GM19395 (cell line): ENCODE data around the gene GALNS.

Source experiments
- ATAC-seq: cut with Tn5 transposase; IDR thresholded peaks from one replicate; pipeline ENCODE4 v1.9.1; 2021; ENCODE audit warnings: mild to moderate bottlenecking, moderate library complexity; ENCODE audit not compliant: unreplicated experiment

GALNS gene

DNA sequence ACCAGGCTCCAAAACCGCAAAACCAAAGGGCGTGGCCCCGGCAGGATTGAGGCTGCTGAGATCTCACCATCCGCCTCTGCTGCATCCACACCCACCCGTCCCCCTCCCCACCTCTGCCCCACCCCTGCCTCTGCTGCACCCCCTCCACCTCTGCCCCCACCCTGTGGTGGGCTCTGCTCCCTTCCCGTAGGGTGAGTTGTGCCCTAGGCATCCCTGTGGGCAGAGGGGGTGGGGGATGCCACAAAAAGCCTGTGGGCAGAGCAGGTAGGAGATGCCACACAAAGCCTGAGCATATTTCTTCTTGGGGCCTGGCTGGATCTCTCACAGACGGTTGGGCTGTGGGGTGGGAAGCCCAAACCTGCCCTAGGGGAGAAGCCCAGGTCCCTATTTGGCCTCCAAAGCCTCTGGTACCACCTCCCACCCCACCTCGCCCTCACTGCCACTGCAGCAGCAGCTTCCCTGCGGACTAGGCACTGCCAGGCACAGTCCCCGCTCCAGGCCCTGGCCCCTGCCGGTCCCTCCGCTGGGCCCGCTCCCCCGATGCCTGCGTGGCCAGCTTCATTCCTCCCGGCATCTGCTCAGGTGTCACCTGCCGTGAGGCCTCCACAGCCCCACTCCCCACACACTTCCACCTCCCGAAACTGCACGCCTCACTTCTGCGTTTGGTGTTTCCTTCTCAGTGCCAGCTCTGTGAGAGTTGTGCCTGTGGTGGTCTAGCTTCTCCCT, 21.0 kb upstream of the GALNS start:
- no peak for ATAC-seq

DNA sequence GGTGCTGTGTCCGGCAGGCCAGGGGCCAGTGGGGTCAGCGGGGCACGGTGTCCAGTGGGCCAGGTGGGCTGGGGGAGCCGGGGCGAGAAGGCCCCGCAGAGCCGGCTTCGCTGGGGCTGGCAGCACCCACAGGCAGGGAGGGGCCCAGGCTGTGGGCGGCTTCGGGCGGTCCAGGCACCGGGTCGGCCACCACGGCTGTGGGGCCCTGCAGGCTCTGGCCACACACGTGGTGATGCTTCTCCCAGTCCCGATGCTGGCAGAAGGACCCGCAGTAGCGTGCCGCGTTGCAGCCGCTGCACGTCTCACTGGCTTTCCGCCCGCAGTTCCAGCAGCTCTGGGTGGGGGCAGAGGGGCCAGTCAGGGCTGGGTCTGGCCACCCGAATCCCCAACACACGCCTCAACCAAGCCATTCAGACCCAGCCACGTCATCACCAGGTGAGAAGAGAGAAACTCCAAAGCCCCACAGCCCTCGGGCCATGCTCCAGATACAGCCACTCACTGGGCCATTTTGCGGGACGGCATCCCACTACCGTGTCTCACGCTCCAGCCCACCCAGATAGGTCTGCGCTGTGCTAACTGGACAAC, 20.3 kb upstream of the GALNS start:
- no peak for ATAC-seq

DNA sequence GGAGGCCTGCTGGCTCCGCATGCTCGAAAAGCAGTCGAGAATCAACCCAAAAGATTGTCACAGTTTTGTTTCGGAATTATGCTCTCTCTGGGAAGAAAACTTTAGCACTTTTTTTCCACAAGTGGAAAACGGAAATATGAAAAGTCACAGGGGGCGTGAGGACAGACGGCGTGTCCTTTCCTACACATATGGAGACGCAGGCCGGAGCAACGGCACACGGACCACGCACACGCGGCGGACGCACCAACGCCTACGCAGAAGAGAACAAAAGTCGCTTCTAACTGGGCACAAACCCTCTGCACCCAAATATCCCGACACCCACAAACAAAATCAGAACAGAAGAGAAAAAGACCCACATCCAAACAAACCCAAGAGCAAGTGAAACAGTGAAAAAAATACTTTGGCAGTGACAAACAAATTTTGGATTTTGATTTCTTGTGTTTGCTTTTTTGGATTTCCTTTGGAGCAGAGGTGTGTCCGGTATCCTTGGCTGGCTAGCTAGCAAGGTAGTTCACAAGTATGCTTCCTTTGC, 19.0 kb upstream of the GALNS start:
- ATAC-seq, result no peak

DNA sequence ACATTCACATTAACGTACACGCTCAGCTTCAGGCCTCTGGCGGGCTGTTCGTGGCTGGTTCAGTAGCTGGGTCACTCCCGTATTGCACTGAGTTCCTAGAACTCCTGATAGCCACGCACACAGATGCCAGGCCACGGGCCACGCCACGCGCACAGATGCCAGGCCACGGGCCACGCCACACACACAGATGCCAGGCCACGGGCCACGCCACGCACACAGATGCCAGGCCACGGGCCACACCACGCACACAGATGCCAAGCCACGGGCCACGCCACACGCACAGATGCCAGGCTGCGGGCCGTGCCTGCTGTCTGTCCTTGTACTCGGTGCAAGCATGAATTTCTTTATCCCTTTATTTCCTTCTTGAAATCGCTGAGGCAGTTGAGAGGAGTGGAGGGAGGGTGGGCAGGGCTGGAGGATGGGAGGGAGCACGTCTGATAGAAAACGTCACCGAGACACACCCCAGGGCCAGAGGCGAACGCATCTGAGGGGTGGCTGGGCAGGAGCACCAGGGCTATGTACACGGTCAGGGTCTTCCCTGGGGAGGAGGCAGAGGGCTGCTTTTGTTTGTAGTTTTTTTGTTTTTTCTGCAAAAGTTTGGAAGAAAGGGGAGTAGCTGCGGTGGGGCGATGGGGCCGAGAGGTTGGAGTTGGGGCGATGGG, 18.3 kb upstream of the GALNS start:
- no peak for ATAC-seq

DNA sequence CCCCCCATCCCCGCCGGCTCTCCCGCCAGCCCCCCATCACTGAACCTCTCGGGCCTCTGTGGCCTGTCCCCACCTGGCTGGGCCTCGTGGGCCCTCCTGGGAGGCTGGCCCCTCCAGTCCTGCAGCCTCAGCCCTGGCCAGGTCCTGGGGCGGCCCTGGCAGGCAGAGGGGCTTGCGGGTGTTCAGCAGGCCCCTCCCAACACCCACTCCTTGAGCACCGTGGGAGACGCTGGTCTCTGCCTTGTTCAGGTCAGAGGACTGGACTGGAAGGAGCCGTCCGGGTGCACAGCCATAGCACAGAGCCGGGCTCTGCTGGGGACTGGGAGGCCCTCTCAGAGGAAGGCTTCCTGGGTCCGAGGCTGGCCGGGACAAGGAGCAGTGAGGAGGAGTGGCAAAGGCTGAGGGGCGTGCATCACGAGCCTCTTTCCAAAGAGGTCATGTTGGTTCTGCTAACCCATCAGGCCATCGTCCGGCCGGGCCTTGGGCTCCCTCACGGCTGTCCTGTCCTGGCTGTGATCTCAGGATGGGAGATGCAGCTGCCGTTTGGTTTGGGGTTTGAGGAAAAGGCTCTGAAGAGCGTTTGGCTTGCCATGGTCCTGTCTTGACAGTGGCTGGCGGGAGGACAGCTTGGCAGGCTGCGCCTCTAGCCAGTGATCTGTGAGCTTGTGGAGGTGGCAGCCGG, 16.0 kb upstream of the GALNS start:
- no peak for ATAC-seq

DNA sequence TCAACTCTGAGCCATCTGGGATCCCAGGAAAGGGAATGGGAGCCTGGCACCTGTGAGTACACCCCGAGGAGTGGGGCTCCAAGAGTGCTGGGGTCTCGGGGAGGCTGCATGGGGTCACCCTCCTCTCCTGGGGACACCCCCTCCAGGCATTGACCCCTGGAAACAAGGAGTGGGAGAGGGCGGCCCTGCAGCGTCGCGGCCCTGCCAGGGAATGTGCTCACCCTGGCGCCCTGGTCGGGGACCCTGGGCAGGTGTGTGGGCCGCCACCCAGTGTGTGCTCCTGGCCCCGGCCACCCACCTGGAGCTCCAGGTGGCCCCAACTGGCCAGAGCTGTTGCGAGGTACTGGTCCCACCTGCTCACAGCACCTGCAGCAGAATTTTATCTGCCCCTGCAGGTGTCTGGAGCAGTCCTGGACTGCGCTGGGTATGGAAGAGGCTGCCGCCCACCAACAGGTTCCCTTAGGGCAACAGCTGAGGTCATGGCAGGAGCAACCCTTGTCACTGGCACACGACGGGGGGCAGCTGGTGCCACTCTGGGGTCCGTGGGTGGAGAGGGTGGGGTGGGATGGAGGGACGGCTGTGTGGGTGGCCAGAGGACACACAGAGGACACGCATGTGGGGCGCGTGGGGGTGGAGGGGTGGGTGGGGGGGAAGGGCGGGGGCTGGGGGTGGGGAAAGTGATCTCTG, 15.1 kb upstream of the GALNS start:
- no peak for ATAC-seq

DNA sequence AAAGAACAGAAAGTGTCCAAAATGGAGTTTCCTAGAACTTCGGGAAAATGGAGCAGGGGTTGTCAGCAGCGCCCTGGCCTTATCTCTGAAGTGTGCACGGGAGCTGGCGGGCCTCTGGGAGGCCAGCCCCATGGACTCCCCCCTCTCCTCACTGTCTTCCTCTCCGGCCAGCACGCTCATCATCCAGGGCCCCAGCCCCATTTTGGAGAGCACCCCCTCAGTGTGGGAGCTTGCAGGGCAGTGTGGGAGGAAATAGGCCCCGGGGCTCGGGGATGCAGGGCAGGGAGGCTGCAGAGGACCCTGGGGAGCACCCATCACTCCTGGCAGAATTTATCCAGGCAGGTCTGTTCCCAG, 14.6 kb upstream of the GALNS start:
- no peak for ATAC-seq

DNA sequence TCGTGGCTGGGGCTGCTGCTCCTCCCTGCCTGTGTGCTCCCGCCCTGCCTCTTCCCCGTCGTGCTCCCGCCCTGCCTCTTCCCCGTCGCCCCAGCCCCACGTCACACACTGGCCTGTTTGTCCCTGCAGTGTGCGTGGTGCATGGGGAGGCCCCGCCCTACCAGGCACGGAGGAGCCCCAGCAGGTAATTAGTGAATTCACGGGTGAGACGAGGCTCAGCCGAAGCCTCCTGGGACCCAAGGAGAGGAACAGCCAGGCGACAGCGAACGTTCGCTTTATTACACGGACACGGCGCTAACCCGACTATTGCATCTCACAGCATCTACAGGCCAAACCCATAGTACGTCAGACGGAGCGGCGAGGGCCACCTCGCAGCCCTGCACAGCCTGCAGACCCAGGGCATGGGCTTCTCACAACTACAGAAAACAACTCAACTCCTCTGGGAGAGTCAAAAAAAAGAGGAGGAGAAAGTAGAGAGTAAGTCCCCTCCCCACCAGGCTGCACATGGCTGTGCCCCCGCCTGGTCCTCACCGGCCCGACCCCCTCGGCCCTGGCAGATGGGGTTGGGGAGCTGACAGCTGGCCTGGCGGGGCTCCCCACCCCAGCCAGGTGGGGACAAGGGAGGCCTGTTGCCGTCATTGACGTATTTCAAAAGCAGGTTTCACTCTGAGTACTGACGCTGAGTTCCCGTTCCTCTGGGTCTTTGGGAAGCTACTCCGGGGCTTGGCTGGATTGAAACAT, 14.0 kb upstream of the GALNS start:
- ATAC-seq, result no peak

DNA sequence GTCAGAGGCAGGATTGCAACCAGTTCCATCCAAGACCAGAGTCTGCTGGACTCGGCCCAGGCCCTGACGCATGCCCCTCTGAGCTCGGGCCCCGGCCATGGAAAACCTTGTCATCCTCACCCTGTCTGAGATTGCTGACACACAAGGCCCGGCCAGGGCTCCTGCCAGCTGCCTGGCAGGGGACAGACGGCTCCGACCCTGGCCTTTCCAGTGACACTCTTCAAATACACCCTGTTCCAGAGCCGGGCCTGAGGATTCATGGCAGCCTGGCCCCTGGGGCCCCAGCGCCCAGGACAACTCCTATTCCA, 12.9 kb upstream of the GALNS start:
- no peak for ATAC-seq

DNA sequence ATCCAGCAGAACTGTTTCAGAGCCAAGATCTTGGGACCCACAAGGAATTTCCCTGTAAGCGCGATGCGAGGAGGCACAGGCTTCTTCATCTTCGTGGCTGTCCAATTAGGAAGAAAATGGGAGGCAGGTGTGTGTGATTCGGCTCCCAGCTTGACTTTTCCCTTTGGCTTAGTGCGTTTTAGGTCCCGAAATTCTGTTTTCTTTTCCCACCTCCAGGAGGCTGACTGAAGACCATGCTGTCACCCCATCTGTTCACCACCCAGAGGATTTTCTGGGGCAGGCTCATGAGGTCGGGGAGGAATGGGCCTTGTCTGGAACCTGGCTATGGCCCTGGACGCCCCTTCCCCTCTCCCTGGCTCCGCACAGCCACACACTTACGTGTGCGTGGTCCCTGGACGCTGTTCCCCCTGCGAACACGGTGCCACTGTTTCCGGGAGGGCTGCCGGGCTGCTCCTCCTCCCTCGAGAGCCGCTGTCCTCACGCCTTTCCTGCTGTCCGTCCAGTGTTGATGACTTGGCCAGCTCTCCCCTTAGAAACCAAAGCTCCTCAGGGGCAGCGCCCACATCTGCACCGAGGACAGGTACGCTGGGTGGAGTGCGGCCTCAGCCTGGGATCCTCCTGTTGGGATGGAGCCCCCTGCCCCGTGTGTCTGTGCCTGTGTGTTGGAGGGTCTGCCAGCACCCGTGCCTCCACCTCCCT, 12.4 kb upstream of the GALNS start:
- ATAC-seq, result no peak

DNA sequence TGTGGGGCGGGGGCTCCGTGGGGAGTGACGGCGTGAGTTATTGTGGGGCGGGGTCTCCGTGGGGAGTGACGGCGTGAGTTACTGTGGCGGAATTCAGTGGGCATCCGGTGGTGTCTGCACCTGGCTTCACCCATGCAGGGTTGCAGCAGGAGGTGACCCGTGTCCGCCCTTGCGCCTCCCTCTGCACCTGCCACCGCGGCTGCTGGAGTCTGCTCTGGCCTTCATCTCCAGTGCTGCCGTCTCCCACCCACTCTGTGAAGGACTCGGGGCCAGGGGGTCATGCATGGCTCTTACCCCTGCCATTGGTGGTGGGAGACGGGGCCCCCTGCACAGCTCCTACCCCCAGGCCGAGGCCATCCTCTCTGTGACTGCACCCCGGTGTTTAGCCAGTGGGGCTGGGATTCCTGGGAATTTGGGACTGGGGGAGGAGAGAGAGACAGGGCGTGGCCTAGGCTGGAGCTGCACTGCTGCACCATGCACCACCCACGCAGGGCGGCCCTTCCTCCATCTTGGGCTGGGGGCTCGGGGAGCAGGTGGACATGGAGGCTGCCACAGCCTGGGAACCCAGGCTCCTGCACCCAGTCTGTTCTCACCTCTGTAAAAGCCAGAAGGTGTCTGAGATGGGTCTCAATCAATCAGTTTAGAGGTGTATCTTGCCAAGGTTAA, 11.0 kb upstream of the GALNS start:
- no peak for ATAC-seq

DNA sequence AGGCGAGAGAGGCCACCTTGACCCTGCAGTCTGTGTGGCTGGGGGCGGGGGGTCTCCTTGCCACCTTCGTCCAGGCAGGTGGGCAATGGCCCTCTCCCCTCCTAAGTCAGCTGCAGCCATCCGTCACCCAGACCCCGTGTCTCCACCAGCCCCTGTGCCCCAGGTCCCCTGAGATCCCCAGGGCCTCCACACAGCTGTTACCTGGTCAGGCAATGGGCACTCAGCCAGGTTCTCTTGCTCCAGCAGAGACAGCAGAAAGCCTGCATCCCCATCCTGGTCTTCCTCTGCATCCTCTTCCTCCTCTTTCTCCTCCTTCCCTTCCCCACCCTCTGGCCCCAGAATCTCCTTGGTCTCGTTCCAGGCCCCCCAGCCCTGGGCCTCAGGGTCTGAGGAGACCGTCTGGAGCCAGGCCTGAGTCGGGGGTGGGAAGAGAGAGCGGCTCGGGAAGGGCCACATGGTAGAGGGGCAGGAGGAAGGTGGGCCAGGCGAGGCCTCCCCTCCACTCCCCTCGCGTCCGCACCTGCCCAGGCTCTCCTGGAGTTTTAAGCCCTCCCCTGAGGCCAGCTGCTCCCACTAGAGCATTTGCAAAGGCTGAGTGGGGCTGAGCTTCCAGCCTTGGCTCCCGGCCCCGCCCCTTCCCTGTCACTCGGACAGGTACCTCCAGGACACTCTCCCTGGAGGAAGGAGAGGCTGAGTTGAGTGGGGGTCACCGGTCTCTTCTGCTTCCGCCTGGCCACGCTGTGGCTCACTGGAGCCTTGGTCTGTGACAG, 9.6 kb upstream of the GALNS start, which contains the start of gene PABPN1L:
Gene PABPN1L, minus strand, starts transcription at position 510 of the 770 bp plus-strand sequence. Its CDS starts 54 bp downstream, at position 456.
- ATAC-seq, result no peak

DNA sequence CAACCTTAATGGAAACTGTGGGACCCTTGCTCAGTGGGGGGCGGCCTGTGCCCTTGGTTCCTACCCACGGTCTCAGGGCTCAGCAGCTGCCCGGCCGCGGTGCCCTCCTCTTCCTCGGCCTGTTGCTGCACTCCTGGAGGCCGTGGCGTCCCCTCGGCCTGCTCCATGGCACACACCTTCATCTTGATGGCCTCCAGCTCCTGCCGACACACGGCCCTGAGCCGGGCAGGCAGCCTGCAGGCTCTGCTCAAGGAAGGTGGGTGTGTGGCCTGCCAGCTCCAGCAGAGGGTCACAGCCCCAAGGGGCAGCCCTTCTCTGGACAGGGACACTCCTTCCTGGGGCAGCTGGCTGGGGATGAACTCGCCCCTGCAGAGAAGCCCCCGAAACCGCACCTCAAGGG, 9.0 kb upstream of the GALNS start:
- ATAC-seq, result no peak

DNA sequence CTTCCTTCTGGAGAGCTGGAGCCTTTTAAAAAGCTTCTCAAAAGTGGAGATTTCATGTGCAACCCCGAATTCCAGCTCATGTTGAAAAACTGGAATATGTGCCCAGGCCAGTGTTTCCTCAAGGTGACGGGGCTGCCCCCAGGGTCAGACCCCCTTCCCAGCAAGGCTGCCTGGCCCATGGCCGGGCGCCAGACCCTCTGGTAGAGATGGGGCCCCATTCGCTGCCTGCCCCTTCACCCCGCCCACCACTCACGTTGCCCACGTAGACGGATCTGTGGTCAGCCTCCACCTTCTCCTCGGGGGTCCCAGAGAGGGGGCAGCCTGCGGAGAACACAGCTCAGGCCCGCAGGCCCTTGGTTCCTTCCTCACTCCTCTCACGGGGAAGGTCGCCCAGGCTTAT, 8.6 kb upstream of the GALNS start:
- no peak for ATAC-seq

DNA sequence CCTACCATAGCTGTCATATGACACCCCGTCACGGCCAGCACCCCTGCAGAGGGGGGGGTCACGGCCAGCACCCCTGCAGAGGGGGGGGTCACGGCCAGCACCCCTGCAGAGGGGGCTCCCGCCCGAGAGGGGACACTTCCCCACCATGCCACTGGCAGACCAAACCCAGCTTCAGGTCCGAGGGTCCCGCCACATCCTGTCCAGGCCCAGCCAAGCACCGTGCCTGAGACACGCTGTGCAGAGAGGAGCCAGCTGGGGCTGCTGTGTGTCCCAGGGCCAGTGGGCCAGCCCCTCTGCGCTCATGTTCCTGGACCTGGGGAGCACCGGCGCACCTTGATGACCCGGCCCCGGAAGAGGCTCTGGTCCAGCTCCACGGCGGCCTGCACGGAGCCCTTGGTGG, 7.8 kb upstream of the GALNS start:
- ATAC-seq, result no peak

DNA sequence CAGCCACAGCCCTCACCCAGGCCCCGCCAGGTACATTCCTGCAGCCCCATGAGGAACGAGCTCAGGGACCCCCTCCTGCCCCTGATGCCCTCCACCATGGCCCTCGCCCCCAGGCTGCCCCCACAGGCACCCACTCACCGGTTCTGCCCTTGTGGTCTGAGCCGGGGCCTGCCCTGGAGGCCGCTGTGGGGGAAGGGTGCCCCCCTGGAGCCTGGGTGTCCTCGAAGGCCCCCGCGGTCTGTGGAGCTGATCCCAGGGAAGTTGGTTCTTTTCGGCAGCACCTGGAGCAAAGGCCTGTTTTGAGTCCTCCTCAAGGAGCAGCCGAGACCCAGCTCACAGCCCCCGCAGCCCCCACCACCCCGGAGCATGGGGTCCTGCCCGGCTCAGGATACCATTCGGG, 7.4 kb upstream of the GALNS start:
- ATAC-seq, result no peak

DNA sequence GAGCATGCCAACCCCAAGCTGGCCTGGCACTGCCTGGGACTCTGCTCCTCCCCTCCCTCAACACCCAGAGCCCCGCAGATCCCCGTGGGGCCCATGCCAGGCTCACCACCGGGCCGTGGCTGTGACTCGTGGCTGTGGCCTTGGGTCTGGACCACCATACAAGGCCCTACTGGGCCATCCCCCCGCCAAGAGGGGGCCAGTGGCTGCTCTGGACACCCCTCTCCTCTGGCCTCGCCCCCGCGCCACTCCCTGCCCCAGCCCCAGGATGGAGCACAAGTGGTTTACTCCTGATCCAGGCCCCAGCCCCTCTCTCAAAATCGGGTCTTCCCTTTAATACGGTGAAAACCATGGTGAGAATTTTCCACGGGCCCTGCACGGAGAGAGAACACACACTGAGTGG, 6.7 kb upstream of the GALNS start:
- ATAC-seq, result no peak

DNA sequence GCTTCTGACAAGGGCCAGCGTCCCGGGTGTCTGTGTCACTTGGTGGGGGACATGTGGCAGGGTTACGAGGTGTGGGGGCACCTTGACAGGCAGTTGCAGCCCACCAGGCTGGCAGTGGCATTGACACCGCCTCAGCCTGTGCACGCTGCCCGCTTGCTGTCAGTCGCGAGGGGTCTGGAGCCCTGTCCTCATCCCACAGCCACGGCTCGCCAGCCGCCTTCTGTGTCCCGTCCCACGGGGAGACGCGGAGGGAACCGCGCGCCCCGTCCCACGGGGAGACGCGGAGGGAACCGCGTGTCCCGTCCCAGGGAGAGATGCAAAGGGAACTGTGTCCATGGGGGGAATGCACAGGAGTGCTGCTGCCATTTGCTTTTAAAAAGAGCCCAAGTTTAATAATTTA, 6.2 kb upstream of the GALNS start:
- ATAC-seq, result no peak

DNA sequence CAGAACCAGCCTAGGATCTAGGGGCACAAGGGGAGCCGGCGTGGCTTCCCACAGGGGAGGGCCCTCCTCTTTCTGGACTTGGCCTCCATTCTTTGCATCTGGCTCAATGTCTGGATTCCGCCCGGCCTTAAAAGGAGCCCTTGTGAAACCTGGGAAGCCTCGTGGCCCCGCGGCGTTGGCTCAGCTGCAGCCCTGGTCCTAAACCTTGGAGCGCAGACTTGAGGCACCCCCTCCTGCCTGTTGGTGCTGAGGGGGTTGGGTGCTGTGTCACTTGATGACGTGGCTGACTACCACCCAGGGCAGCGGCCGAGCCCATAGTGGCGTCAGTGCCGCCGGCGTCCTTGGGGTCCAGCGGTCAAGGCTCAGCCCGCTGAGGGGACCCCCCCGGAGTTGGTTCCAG, 4.6 kb upstream of the GALNS start:
- ATAC-seq, result no peak
